ENCODE measurements around the gene TMEM53. TPM values are rescaled to one million over a fixed set of nuclear protein-coding genes. Genes with fewer than 3 reads are reported as not detected.

Gene TMEM53
- total RNA-seq, 1 donor from 2014 or later = 4.6 TPM

- Mint-ChIP-seq H3K27me3 (no peaks in the 10 kb centered on the region), H3K4me1 (no peaks in the 10 kb centered on the region), H3K36me3 (ENCODE audit: low read depth) (peaks cover 52% of the 10 kb centered on the region), H3K4me3 (no peak overlapping the region), H3K9me3 (no peaks in the 10 kb centered on the region), H3K27ac (peak overlapping the region; percentile 16)
- ATAC-seq (ENCODE audit: low read depth) (no peak), DNase-seq (no peak)
- no peak for TF ChIP-seq CTCF (IDR thresholded peaks at IDR 0.05)
- ChIA-PET POLR2A (interaction anchor here (1.0 to 2.9 kb wide), 5 partner anchors 20 to 78 kb away, joined by 3 to 23 read pairs (median 7); partner anchors contain the start of genes RNU5D-1 and TMEM53), CTCF (interaction anchor here (0.6 to 3.0 kb wide), 24 partner anchors 11 to 691 kb away, joined by 3 to 41 read pairs (median 6); partner anchors contain the start of genes ARMH1 and TMEM53)
- intact Hi-C loops (cut with micrococcal nuclease) = loop anchor here (1.0 to 2.0 kb wide), 5 partner anchors 21 to 436 kb away; no protein-coding TSS in a partner anchor
Measured at GRCh38 chr1:44653107-44653964, 20.9 kb downstream of the TMEM53 start.

GRCh38 chr1:44652445-44653106, 21.7 kb downstream of the TMEM53 start:
- Mint-ChIP-seq H3K36me3 (ENCODE audit: low read depth) (peaks cover 60% of the 10 kb centered on the region), H3K9me3 (no peaks in the 10 kb centered on the region), H3K4me1 (no peaks in the 10 kb centered on the region), H3K27ac (peak overlapping the region; percentile 73), H3K4me3 (no peak overlapping the region), H3K27me3 (no peaks in the 10 kb centered on the region)
- ChIA-PET CTCF (interaction anchor here (0.6 to 3.0 kb wide), 27 partner anchors 9 to 692 kb away, joined by 3 to 41 read pairs (median 5); partner anchors contain the start of genes ARMH1 and TMEM53), POLR2A (interaction anchor here (1.0 to 2.9 kb wide), 5 partner anchors 21 to 78 kb away, joined by 3 to 23 read pairs (median 7); partner anchors contain the start of genes RNU5D-1 and TMEM53)
- DNase-seq (peak; percentile 70), ATAC-seq (ENCODE audit: low read depth) (peak; percentile 98)
- peak; percentile 28 for TF ChIP-seq CTCF (IDR thresholded peaks at IDR 0.05)
- intact Hi-C loops (cut with micrococcal nuclease) = loop anchor here (1.0 to 2.0 kb wide), 5 partner anchors 20 to 435 kb away; no protein-coding TSS in a partner anchor

GRCh38 chr1:44651069-44651468, 23.2 kb downstream of the TMEM53 start:
- intact Hi-C loops (cut with micrococcal nuclease) = no loop called here

GRCh38 chr1:44650159-44650831, 24.0 kb downstream of the TMEM53 start:
- intact Hi-C loops (cut with micrococcal nuclease) = no loop called here
- no peak overlapping the region for H3K27ac Mint-ChIP-seq

More at GRCh38 chr1:44651069-44651468, 23.2 kb downstream of the TMEM53 start:
- Mint-ChIP-seq H3K9me3 (no peaks in the 10 kb centered on the region), H3K36me3 (ENCODE audit: low read depth) (peaks cover 74% of the 10 kb centered on the region), H3K4me3 (no peak overlapping the region), H3K27ac (no peak overlapping the region), H3K27me3 (no peaks in the 10 kb centered on the region), H3K4me1 (no peaks in the 10 kb centered on the region)
- ATAC-seq (ENCODE audit: low read depth) = no peak
- ChIA-PET POLR2A (interaction anchor here (0.6 to 2.9 kb wide), 4 partner anchors 10 to 603 kb away, joined by 3 to 23 read pairs (median 4); no protein-coding TSS in a partner anchor), CTCF (interaction anchor here (1.9 to 3.0 kb wide), 6 partner anchors 42 to 431 kb away, joined by 7 to 41 read pairs (median 16); no protein-coding TSS in a partner anchor)
- no peak for DNase-seq
- no peak for TF ChIP-seq CTCF (IDR thresholded peaks at IDR 0.05)

More at GRCh38 chr1:44650159-44650831, 24.0 kb downstream of the TMEM53 start:
- DNase-seq (no peak), ATAC-seq (ENCODE audit: low read depth) (no peak)
- no peak for TF ChIP-seq CTCF (IDR thresholded peaks at IDR 0.05)
- ChIA-PET CTCF (no interaction called here), POLR2A (interaction anchor here (0.6 to 1.5 kb wide), 3 partner anchors 10 to 602 kb away, joined by 3 to 5 read pairs (median 4); no protein-coding TSS in a partner anchor)
- Mint-ChIP-seq H3K9me3 (no peaks in the 10 kb centered on the region), H3K27me3 (no peaks in the 10 kb centered on the region), H3K4me3 (no peak overlapping the region), H3K4me1 (no peaks in the 10 kb centered on the region), H3K36me3 (ENCODE audit: low read depth) (peaks cover 80% of the 10 kb centered on the region)
